ENCODE results near the gene CUL3.

Gene CUL3

DNA sequence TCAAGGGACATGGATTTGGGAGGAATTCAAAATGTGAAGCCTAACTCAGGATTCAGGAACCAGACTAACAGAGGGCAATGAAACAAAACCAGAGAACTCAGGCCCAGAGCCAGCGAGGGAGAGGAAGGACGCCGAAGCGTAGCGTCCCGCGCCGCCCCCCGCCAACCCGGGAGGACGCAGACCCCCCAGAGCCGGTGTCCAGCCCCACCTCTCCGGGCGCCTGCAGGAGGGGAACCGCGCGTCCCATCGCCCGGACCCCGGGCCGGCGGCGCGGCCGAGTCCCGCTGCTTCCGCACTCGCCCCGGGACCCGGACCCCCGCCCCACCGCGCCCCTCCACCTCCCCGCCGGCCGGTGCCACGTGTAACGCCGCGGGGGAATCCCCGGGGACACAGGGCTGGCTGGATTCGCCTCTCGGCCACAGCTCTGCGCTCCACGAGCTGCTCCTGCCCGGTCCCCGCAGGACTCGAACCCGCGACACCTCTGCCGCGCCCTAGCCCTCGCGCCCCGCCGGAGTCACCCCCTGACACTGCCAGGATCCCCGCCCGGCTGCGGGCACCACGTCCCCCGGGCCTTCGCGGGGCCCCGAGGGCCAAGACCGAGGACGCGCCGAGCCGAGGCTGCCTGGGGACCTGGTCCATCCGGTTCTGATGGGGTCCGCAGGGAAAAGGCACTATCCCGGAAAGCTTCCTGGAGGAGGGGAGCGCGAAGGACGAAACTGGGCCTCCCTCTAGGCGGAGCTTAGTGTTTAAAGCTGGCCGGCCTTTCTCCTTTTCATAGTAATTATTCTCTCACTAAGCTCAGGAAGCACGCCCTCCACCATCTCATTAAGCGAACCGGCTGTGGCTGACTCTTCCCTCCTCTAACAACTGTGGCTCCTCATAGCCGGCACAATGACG, 142.8 kb downstream of the CUL3 start:
- H3K4me3 ChIP-seq (ENCODE audit: low read length): no peak overlapping the region
- WGBS (ENCODE audit: extremely low coverage, insufficient coverage, low lambda C conversion rate): no CpG with 5 or more reads among the region's 82 CpGs
- no peak for DNase-seq

DNA sequence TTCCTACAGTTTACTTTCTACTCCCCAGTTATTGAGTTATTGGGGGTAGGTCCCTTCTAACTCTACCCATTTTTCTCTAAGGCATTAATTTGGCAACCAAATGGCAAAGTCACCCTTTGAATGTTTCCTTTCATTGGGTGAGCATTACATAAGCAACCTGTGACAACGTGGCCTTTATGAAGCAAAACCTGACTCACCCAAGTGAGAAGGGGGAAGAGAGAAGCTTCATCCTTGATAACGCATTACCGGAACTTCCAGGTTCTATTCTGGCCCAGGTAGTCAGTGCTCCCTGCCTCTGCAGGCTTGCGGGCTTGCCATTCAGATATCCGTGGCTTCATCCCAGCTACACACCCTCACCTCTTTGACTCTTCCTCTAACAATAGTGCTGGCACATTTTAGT, 144.2 kb downstream of the CUL3 start:
- H3K9ac ChIP-seq (ENCODE audit: low read length): no peak overlapping the region
- H3K56ac ChIP-seq (ENCODE audit: low read length): no peak overlapping the region
- H3K18ac ChIP-seq (ENCODE audit: low read length): no peak overlapping the region
- no peaks in the 10 kb centered on the region for H3K79me2 ChIP-seq (ENCODE audit: control insufficient read depth, insufficient read depth, low read length)
- no peak overlapping the region for H3K4me2 ChIP-seq (ENCODE audit: low read length)
- no peak overlapping the region for H2BK5ac ChIP-seq (ENCODE audit: low read length)
- no peak overlapping the region for H3K27ac ChIP-seq (ENCODE audit: low read depth, low read length)
- H3K36me3 ChIP-seq (ENCODE audit: control insufficient read depth, insufficient read depth, low read length): no peaks in the 10 kb centered on the region
- no peak overlapping the region for H3K23ac ChIP-seq (ENCODE audit: low read length)
- H3K27me3 ChIP-seq (ENCODE audit: insufficient read depth, low read length, poor library complexity): no peaks in the 10 kb centered on the region
- H3K79me1 ChIP-seq (ENCODE audit: low read length): no peaks in the 10 kb centered on the region
- H4K5ac ChIP-seq (ENCODE audit: low read length): no peak overlapping the region
- H2BK15ac ChIP-seq (replicated peaks; ENCODE audit: low read depth): no peak overlapping the region
- H3K4me3 ChIP-seq (ENCODE audit: low read length): no peak overlapping the region
- no peak overlapping the region for H2BK120ac ChIP-seq (ENCODE audit: low read depth, low read length)
- DNase-seq: no peak
- no peaks in the 10 kb centered on the region for H3K4me1 ChIP-seq (ENCODE audit: control insufficient read depth, low read depth, low read length)
- no peak overlapping the region for H2AK5ac ChIP-seq (ENCODE audit: low read length)
- WGBS (ENCODE audit: extremely low coverage, insufficient coverage, low lambda C conversion rate): no CpG with 5 or more reads among the region's 5 CpGs
- H4K8ac ChIP-seq (ENCODE audit: low read depth, low read length): no peak overlapping the region
- no peak overlapping the region for H3K4ac ChIP-seq (ENCODE audit: low read depth, low read length)

More for the DNA sequence above, 142.8 kb downstream of the CUL3 start:
- H2BK5ac ChIP-seq (ENCODE audit: low read length): no peak overlapping the region
- no peak overlapping the region for H3K56ac ChIP-seq (ENCODE audit: low read length)
- H2AK5ac ChIP-seq (ENCODE audit: low read length): no peak overlapping the region
- no peaks in the 10 kb centered on the region for H3K27me3 ChIP-seq (ENCODE audit: insufficient read depth, low read length, poor library complexity)
- H3K79me2 ChIP-seq (ENCODE audit: control insufficient read depth, insufficient read depth, low read length): no peaks in the 10 kb centered on the region
- no peak overlapping the region for H3K18ac ChIP-seq (ENCODE audit: low read length)
- no peak overlapping the region for H2BK120ac ChIP-seq (ENCODE audit: low read depth, low read length)
- no peak overlapping the region for H3K4me2 ChIP-seq (ENCODE audit: low read length)
- no peak overlapping the region for H3K4ac ChIP-seq (ENCODE audit: low read depth, low read length)
- H4K8ac ChIP-seq (ENCODE audit: low read depth, low read length): no peak overlapping the region
- H3K36me3 ChIP-seq (ENCODE audit: control insufficient read depth, insufficient read depth, low read length): no peaks in the 10 kb centered on the region
- no peak overlapping the region for H4K5ac ChIP-seq (ENCODE audit: low read length)
- H3K9ac ChIP-seq (ENCODE audit: low read length): no peak overlapping the region
- no peaks in the 10 kb centered on the region for H3K4me1 ChIP-seq (ENCODE audit: control insufficient read depth, low read depth, low read length)
- H3K23ac ChIP-seq (ENCODE audit: low read length): no peak overlapping the region
- H3K79me1 ChIP-seq (ENCODE audit: low read length): no peaks in the 10 kb centered on the region
- H3K27ac ChIP-seq (ENCODE audit: low read depth, low read length): no peak overlapping the region
- H2BK15ac ChIP-seq (replicated peaks; ENCODE audit: low read depth): no peak overlapping the region

DNA sequence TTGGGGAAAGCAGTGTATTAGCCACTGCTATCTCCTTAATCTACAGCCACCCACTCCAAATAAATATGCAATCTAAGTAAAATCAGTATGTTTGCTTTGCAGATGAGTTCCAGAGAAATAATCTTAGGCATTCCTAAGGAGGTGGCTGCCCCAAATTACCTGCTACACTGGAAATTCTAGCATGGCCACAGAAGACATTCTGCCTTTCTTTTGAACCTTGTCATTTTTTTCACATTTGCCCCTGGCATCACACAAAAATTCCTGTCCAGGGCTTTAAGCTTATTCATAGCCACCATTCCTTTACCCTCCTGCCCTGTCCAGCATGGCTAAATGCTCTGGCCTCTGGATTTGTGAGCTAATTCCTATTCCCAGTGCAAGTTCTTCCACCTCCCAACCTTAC, 146.4 kb downstream of the CUL3 start:
- Histone ChIP-seq H3K79me1 (ENCODE audit: low read length) (no peaks in the 10 kb centered on the region), H3K18ac (ENCODE audit: low read length) (no peak overlapping the region), H2BK5ac (ENCODE audit: low read length) (no peak overlapping the region), H3K4me3 (ENCODE audit: low read length) (no peak overlapping the region), H4K8ac (ENCODE audit: low read depth, low read length) (no peak overlapping the region), H3K79me2 (ENCODE audit: control insufficient read depth, insufficient read depth, low read length) (no peaks in the 10 kb centered on the region), H3K4ac (ENCODE audit: low read depth, low read length) (no peak overlapping the region), H2BK15ac (replicated peaks; ENCODE audit: low read depth) (no peak overlapping the region), H3K4me2 (ENCODE audit: low read length) (no peak overlapping the region), H3K27ac (ENCODE audit: low read depth, low read length) (no peak overlapping the region), H2AK5ac (ENCODE audit: low read length) (no peak overlapping the region), H3K27me3 (ENCODE audit: insufficient read depth, low read length, poor library complexity) (no peaks in the 10 kb centered on the region), H3K4me1 (ENCODE audit: control insufficient read depth, low read depth, low read length) (no peaks in the 10 kb centered on the region), H4K5ac (ENCODE audit: low read length) (no peak overlapping the region), H3K23ac (ENCODE audit: low read length) (no peak overlapping the region), H2BK120ac (ENCODE audit: low read depth, low read length) (no peak overlapping the region), H3K36me3 (ENCODE audit: control insufficient read depth, insufficient read depth, low read length) (no peaks in the 10 kb centered on the region), H3K9ac (ENCODE audit: low read length) (no peak overlapping the region), H3K56ac (ENCODE audit: low read length) (no peak overlapping the region)
- DNase-seq: no peak

DNA sequence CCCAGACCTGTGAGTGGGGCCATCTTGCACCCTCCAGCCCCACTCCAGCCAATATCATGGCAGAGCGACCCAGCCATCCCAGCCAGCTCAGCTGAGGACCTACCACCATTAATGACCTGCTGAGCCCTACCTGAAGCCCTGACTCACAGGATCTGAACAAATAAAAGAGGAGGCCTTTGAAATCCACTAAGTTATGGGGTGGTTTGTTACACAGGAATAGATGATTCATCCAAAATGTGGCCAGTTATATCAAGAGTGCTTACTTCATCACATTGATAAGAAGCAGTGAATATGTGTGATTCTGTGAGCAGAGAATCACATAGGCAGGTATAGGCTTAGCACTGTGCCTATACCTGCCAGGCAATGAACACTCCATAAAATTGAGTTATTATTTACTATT, 148.5 kb downstream of the CUL3 start:
- no peak overlapping the region for H3K4me2 ChIP-seq (ENCODE audit: low read length)
- no peak overlapping the region for H3K56ac ChIP-seq (ENCODE audit: low read length)
- no peak overlapping the region for H2AK5ac ChIP-seq (ENCODE audit: low read length)
- H3K36me3 ChIP-seq (ENCODE audit: control insufficient read depth, insufficient read depth, low read length): no peaks in the 10 kb centered on the region
- H3K4me3 ChIP-seq (ENCODE audit: low read length): no peak overlapping the region
- no peak overlapping the region for H2BK5ac ChIP-seq (ENCODE audit: low read length)
- H4K8ac ChIP-seq (ENCODE audit: low read depth, low read length): no peak overlapping the region
- no peak overlapping the region for H2BK15ac ChIP-seq (replicated peaks; ENCODE audit: low read depth)
- H3K79me1 ChIP-seq (ENCODE audit: low read length): no peaks in the 10 kb centered on the region
- H3K18ac ChIP-seq (ENCODE audit: low read length): no peak overlapping the region
- WGBS (ENCODE audit: extremely low coverage, insufficient coverage, low lambda C conversion rate): no CpG with 5 or more reads among the region's 1 CpG
- no peak overlapping the region for H3K23ac ChIP-seq (ENCODE audit: low read length)
- no peaks in the 10 kb centered on the region for H3K27me3 ChIP-seq (ENCODE audit: insufficient read depth, low read length, poor library complexity)
- no peak overlapping the region for H3K4ac ChIP-seq (ENCODE audit: low read depth, low read length)
- H3K4me1 ChIP-seq (ENCODE audit: control insufficient read depth, low read depth, low read length): no peaks in the 10 kb centered on the region
- H3K9ac ChIP-seq (ENCODE audit: low read length): no peak overlapping the region
- DNase-seq: no peak
- H4K5ac ChIP-seq (ENCODE audit: low read length): no peak overlapping the region
- no peak overlapping the region for H3K27ac ChIP-seq (ENCODE audit: low read depth, low read length)
- H2BK120ac ChIP-seq (ENCODE audit: low read depth, low read length): no peak overlapping the region
- no peaks in the 10 kb centered on the region for H3K79me2 ChIP-seq (ENCODE audit: control insufficient read depth, insufficient read depth, low read length)

DNA sequence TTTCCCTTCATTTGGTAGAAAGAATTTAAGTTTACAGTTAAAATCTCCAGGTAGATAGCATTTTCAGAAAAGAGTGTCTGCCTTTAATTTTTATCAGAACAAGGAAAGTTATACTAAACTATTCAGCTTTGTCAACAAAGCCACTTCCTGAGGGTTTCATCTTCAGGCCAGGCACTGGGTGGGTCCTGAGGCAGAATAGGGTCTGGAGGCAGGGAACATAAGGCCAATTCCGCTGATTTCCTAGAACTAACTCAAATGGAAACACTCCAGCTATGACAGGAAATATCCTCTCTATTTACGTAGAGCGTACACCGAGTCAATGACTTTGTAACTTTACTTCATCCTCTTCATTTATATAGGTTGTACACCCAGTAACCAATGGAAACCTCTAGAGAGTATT, 150.5 kb downstream of the CUL3 start:
- Histone ChIP-seq H3K79me1 (ENCODE audit: low read length) (no peaks in the 10 kb centered on the region), H3K27me3 (ENCODE audit: insufficient read depth, low read length, poor library complexity) (no peaks in the 10 kb centered on the region), H2BK15ac (replicated peaks; ENCODE audit: low read depth) (no peak overlapping the region), H2BK120ac (ENCODE audit: low read depth, low read length) (no peak overlapping the region), H3K4me2 (ENCODE audit: low read length) (no peak overlapping the region), H3K36me3 (ENCODE audit: control insufficient read depth, insufficient read depth, low read length) (no peaks in the 10 kb centered on the region), H3K56ac (ENCODE audit: low read length) (no peak overlapping the region), H3K79me2 (ENCODE audit: control insufficient read depth, insufficient read depth, low read length) (no peaks in the 10 kb centered on the region), H4K8ac (ENCODE audit: low read depth, low read length) (no peak overlapping the region), H3K18ac (ENCODE audit: low read length) (no peak overlapping the region), H3K4me3 (ENCODE audit: low read length) (no peak overlapping the region), H2BK5ac (ENCODE audit: low read length) (no peak overlapping the region), H2AK5ac (ENCODE audit: low read length) (no peak overlapping the region), H4K5ac (ENCODE audit: low read length) (no peak overlapping the region), H3K4me1 (ENCODE audit: control insufficient read depth, low read depth, low read length) (no peaks in the 10 kb centered on the region), H3K23ac (ENCODE audit: low read length) (no peak overlapping the region), H3K9ac (ENCODE audit: low read length) (no peak overlapping the region), H3K27ac (ENCODE audit: low read depth, low read length) (no peak overlapping the region), H3K4ac (ENCODE audit: low read depth, low read length) (no peak overlapping the region)
- DNase-seq: no peak
- no CpG with 5 or more reads among the region's 4 CpGs for WGBS (ENCODE audit: extremely low coverage, insufficient coverage, low lambda C conversion rate)

DNA sequence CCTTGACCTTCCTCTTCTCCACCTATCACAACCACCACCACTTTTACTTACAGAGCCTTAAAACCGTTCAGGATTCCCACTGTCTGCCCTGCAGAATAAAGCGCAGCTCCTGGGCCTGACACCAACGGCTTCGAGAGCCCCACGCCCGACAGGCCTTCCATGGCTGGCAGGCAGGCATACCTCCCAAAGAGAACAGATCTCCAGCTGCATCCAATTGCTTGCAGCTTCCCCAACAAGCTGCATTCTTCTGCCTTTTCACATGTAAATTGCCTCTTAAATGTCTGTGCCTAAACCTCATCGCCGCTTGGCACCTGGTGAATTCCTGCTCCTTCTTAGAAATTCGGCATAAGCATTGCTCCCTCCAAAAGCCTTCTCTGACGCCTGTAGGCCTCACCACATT, 151.7 kb downstream of the CUL3 start:
- Histone ChIP-seq H3K27me3 (ENCODE audit: insufficient read depth, low read length, poor library complexity) (no peaks in the 10 kb centered on the region), H3K36me3 (ENCODE audit: control insufficient read depth, insufficient read depth, low read length) (no peaks in the 10 kb centered on the region), H2BK120ac (ENCODE audit: low read depth, low read length) (no peak overlapping the region), H2AK5ac (ENCODE audit: low read length) (no peak overlapping the region), H3K18ac (ENCODE audit: low read length) (no peak overlapping the region), H3K79me1 (ENCODE audit: low read length) (no peaks in the 10 kb centered on the region), H3K4me1 (ENCODE audit: control insufficient read depth, low read depth, low read length) (no peaks in the 10 kb centered on the region), H3K4me3 (ENCODE audit: low read length) (no peak overlapping the region), H4K5ac (ENCODE audit: low read length) (no peak overlapping the region), H3K79me2 (ENCODE audit: control insufficient read depth, insufficient read depth, low read length) (no peaks in the 10 kb centered on the region), H2BK5ac (ENCODE audit: low read length) (no peak overlapping the region), H3K4me2 (ENCODE audit: low read length) (no peak overlapping the region), H3K4ac (ENCODE audit: low read depth, low read length) (no peak overlapping the region), H2BK15ac (replicated peaks; ENCODE audit: low read depth) (no peak overlapping the region), H3K56ac (ENCODE audit: low read length) (peak overlapping the region; percentile 73), H3K23ac (ENCODE audit: low read length) (no peak overlapping the region), H3K9ac (ENCODE audit: low read length) (no peak overlapping the region), H4K8ac (ENCODE audit: low read depth, low read length) (no peak overlapping the region), H3K27ac (ENCODE audit: low read depth, low read length) (peak overlapping the region; percentile 36)
- WGBS (ENCODE audit: extremely low coverage, insufficient coverage, low lambda C conversion rate): no CpG with 5 or more reads among the region's 10 CpGs
- DNase-seq: peak; percentile 96

Measured in mesendoderm (in vitro differentiated cells).